AG10803 (cell line): ENCODE results near the gene GAB2.
"Not testable (repeated sequence)": the region's sequence is repeated elsewhere in the genome, so short reads cannot be mapped to it uniquely, and the experiment has no call there.

Source experiments
- DNase-seq: peaks from one replicate; pipeline ENCODE4 v3.0.0; 2010; ENCODE audit warnings: low read depth
- H3K4me3 ChIP-seq: 2 replicates; pipeline ENCODE4 v1.5.1; 2011; ENCODE audit warnings: mild to moderate bottlenecking, low read length, control low read depth
- TF ChIP-seq, protein P1 (sequence below): conservative IDR thresholded peaks from 2 replicates; pipeline ENCODE4 v1.5.1; 2011; ENCODE audit warnings: mild to moderate bottlenecking, low read length, control low read depth, inconsistent platforms

The GAB2 gene

DNA sequence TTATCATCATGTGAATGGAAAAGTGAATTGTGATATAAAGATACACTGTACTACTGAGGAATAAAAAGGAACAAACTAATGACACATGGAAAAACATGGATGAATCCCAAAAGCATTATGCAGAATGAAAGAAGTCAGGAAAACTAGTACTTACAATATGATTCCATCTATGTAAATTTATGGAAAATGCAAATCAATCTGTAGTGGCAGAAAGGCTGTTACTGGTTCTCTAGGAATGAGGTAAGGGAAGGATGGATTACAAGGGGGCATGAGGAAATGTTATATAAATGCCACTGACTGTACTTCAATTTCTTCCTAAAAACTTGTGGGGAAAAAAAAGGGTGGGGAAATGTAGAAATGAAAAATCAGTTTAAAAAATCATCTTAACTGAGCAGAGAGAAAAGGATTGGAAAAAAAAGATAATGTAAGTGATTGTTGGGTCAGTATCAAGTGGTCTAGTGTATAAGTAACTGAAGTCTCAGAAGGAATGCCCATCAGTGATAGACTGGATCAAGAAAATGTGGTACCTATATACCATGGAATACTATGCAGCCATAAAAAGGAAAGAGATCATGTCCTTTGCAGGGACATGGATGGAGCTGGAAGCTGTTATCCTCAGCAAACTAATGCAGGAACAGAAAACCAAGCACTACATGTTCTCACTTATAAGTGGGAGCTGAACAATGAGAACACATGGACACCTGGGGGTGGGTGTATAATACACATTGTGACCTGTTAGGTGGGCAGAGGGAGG is 180.2 kb downstream of the GAB2 start:
- no peak for DNase-seq
- TF ChIP-seq, protein P1, sequence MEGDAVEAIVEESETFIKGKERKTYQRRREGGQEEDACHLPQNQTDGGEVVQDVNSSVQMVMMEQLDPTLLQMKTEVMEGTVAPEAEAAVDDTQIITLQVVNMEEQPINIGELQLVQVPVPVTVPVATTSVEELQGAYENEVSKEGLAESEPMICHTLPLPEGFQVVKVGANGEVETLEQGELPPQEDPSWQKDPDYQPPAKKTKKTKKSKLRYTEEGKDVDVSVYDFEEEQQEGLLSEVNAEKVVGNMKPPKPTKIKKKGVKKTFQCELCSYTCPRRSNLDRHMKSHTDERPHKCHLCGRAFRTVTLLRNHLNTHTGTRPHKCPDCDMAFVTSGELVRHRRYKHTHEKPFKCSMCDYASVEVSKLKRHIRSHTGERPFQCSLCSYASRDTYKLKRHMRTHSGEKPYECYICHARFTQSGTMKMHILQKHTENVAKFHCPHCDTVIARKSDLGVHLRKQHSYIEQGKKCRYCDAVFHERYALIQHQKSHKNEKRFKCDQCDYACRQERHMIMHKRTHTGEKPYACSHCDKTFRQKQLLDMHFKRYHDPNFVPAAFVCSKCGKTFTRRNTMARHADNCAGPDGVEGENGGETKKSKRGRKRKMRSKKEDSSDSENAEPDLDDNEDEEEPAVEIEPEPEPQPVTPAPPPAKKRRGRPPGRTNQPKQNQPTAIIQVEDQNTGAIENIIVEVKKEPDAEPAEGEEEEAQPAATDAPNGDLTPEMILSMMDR, result no peak

GRCh38 chr11:78234006-78234405 is 183.6 kb downstream of the GAB2 start:
- no peak overlapping the region for H3K4me3 ChIP-seq
- TF ChIP-seq, protein P1, result no peak
- DNase-seq, result no peak

More for the DNA sequence above, 180.2 kb downstream of the GAB2 start:
- H3K4me3 ChIP-seq, result no peak overlapping the region

GRCh38 chr11:78233046-78233445 is 184.6 kb downstream of the GAB2 start:
- not testable (repeated sequence) for DNase-seq, H3K4me3 ChIP-seq

DNA sequence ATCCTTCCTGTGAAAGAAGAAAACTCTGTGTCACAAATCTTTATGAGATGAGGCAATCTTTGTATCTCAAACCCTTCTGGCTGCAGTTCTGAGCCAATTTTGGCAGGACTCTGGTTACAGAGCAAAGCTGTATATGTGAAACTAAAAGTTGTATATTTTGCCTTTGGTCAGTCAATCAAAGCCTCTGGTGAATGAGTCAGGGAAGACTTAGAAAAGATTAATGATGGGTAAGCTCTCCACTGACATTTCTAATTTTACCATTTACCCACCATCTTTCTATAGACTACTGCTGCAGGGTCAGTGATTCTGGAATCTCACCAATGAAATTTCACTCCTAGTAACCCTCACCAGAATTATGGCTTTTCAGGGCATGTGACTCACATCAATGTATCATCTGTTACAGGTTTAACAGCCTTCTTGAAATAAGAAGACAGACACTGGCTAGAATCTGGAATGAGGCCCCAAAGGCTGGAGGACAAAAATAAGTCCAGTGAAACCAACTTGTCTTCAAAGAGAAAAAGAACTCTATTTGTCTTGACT is 185.6 kb downstream of the GAB2 start:
- no peak overlapping the region for H3K4me3 ChIP-seq
- TF ChIP-seq, protein P1, result no peak
- peak; percentile 48 for DNase-seq

GRCh38 chr11:78230161-78230877 is 187.3 kb downstream of the GAB2 start:
- no peak for DNase-seq
- H3K4me3 ChIP-seq, result no peak overlapping the region
- TF ChIP-seq, protein P1, result no peak

DNA sequence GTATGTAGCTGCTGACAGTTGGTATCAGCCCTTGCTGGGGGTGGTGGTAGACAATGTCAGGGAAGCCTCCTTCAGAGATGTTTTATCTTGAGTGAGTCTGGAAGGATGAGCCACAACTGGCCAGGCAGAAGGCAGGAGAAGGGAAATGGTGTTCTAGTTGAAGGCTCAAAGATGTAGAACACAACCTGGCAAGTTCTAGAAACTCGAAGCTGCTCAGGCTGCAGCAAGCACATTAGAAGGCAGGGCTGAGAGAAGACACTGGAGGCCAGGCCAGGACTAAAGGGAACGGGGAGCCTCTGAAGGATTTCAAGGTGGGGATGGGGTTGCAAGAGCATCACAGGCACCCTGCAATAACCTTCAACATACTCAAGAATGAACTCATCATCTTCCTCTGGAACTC is 188.5 kb downstream of the GAB2 start:
- DNase-seq, result no peak
- TF ChIP-seq, protein P1, result no peak
- H3K4me3 ChIP-seq, result no peak overlapping the region

DNA sequence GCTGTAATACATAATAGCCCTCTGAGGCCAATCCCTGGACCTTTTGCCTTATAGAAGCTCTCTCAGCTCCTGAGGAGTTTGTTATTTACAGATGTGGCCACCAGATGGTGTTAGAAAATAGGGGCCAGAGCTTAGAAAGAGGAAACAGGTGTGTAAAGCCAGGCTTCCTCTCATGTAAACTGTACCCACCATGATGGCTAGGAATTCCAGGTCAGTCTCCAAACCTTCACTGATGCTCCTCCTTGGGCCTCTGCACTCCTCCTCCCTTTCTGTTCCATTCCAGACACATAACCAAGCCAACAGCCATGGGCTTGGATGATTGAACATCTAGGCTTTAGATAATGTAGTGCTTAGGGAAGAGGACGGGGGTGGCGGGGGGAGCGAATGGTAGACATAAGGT is 189.2 kb downstream of the GAB2 start:
- TF ChIP-seq, protein P1, result peak; percentile 68
- H3K4me3 ChIP-seq, result no peak overlapping the region
- peak; percentile 50 for DNase-seq
